ENCODE measurements around the gene ALX3. TPM values are rescaled to one million over a fixed set of nuclear protein-coding genes. Genes with fewer than 3 reads are reported as not detected.
"Not testable (repeated sequence)": the region's sequence is repeated elsewhere in the genome, so short reads cannot be mapped to it uniquely, and the experiment has no call there.

ALX3 gene
- polyA plus RNA-seq, 1 experiment: not detected

- CTCF ChIA-PET: interaction anchor here (1.7 kb wide), 1 partner anchor 72 kb away, joined by 5 read pairs; no protein-coding TSS in a partner anchor
- DNase-seq (ENCODE audit: low read depth, low spot score): no peak
- H3K9me3 ChIP-seq (ENCODE audit: control insufficient read depth, insufficient read depth, low read length): no peaks in the 10 kb centered on the region
- H3K27me3 ChIP-seq (ENCODE audit: control insufficient read depth, insufficient read depth, low read length): no peaks in the 10 kb centered on the region
- H3K27ac ChIP-seq (ENCODE audit: low read depth, low read length): no peak overlapping the region
- POLR2A ChIA-PET: no interaction called here
- no peak overlapping the region for H3K4me3 ChIP-seq (ENCODE audit: low read depth, low read length)
- TF ChIP-seq, protein P1, sequence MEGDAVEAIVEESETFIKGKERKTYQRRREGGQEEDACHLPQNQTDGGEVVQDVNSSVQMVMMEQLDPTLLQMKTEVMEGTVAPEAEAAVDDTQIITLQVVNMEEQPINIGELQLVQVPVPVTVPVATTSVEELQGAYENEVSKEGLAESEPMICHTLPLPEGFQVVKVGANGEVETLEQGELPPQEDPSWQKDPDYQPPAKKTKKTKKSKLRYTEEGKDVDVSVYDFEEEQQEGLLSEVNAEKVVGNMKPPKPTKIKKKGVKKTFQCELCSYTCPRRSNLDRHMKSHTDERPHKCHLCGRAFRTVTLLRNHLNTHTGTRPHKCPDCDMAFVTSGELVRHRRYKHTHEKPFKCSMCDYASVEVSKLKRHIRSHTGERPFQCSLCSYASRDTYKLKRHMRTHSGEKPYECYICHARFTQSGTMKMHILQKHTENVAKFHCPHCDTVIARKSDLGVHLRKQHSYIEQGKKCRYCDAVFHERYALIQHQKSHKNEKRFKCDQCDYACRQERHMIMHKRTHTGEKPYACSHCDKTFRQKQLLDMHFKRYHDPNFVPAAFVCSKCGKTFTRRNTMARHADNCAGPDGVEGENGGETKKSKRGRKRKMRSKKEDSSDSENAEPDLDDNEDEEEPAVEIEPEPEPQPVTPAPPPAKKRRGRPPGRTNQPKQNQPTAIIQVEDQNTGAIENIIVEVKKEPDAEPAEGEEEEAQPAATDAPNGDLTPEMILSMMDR (IDR thresholded peaks at IDR 0.05; ENCODE audit: low read depth, low read length): no peak
Measured at GRCh38 chr1:110033421-110033820, 37.1 kb downstream of the ALX3 start.

- TF ChIP-seq, protein P1 (IDR thresholded peaks at IDR 0.05; ENCODE audit: low read depth, low read length): no peak
- DNase-seq (ENCODE audit: low read depth, low spot score): no peak
- CTCF ChIA-PET: interaction anchor here (1.4 to 1.7 kb wide), 2 partner anchors 21 to 73 kb away, joined by 3 to 5 read pairs; no protein-coding TSS in a partner anchor
- H3K9me3 ChIP-seq (ENCODE audit: control insufficient read depth, insufficient read depth, low read length): no peaks in the 10 kb centered on the region
- no peak overlapping the region for H3K4me3 ChIP-seq (ENCODE audit: low read depth, low read length)
- H3K27ac ChIP-seq (ENCODE audit: low read depth, low read length): no peak overlapping the region
- POLR2A ChIA-PET: no interaction called here
- H3K27me3 ChIP-seq (ENCODE audit: control insufficient read depth, insufficient read depth, low read length): no peaks in the 10 kb centered on the region
Measured at GRCh38 chr1:110032327-110032726, 38.1 kb downstream of the ALX3 start.

DNA sequence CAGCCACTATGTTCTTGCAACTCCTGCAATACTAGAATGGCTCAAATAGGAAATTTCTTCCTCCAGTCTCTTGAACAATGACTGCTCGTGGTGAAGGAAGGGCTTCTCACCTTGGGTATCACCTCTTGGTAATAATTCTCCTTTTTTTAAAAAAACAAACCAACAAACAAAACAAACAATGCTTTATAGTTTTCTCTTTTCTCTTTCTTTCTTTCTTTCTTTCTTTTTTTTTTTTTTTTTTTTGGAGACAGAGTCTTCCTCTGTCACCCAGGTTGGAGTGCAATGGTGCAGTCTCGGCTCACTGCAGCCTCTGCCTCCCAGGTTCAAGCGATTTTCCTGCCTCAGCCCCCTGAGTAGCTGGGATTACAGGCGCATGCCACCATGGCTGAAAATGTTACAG, 39.8 kb downstream of the ALX3 start:
- not testable (repeated sequence) for H3K9me3 ChIP-seq (ENCODE audit: control insufficient read depth, insufficient read depth, low read length); H3K4me3 ChIP-seq (ENCODE audit: low read depth, low read length); H3K27ac ChIP-seq (ENCODE audit: low read depth, low read length); H3K27me3 ChIP-seq (ENCODE audit: control insufficient read depth, insufficient read depth, low read length); DNase-seq (ENCODE audit: low read depth, low spot score)
- POLR2A ChIA-PET: interaction anchor here (0.7 kb wide), 1 partner anchor 10 kb away, joined by 6 read pairs; no protein-coding TSS in a partner anchor
- CTCF ChIA-PET: interaction anchor here (0.7 to 2.8 kb wide), 26 partner anchors 9 to 498 kb away, joined by 3 to 54 read pairs (median 4); no protein-coding TSS in a partner anchor

GRCh38 chr1:110024613-110025012, 45.9 kb downstream of the ALX3 start:
- CTCF ChIA-PET: interaction anchor here (0.6 to 1.5 kb wide), 3 partner anchors 40 to 1123 kb away, joined by 3 to 4 read pairs (median 4); partner anchors contain the start of gene AHCYL1

GRCh38 chr1:110021285-110021684, 49.2 kb downstream of the ALX3 start:
- ChIA-PET CTCF (interaction anchor here (0.6 to 5.2 kb wide), 2 partner anchors 8 to 232 kb away, joined by 3 to 54 read pairs; no protein-coding TSS in a partner anchor), POLR2A (no interaction called here)
- H3K9me3 ChIP-seq (ENCODE audit: control insufficient read depth, insufficient read depth, low read length): no peaks in the 10 kb centered on the region

More at GRCh38 chr1:110024613-110025012, 45.9 kb downstream of the ALX3 start:
- POLR2A ChIA-PET: interaction anchor here (0.7 kb wide), 1 partner anchor 1595 kb away, joined by 4 read pairs; no protein-coding TSS in a partner anchor
- TF ChIP-seq, protein P1 (IDR thresholded peaks at IDR 0.05; ENCODE audit: low read depth, low read length): no peak
- Histone ChIP-seq H3K27ac (ENCODE audit: low read depth, low read length) (no peak overlapping the region), H3K9me3 (ENCODE audit: control insufficient read depth, insufficient read depth, low read length) (no peaks in the 10 kb centered on the region), H3K4me3 (ENCODE audit: low read depth, low read length) (no peak overlapping the region), H3K27me3 (ENCODE audit: control insufficient read depth, insufficient read depth, low read length) (no peaks in the 10 kb centered on the region)
- DNase-seq (ENCODE audit: low read depth, low spot score): no peak

More at GRCh38 chr1:110021285-110021684, 49.2 kb downstream of the ALX3 start:
- H3K4me3 ChIP-seq (ENCODE audit: low read depth, low read length): no peak overlapping the region
- no peak for DNase-seq (ENCODE audit: low read depth, low spot score)
- H3K27ac ChIP-seq (ENCODE audit: low read depth, low read length): peak overlapping the region; percentile 13
- TF ChIP-seq, protein P1 (IDR thresholded peaks at IDR 0.05; ENCODE audit: low read depth, low read length): no peak
- H3K27me3 ChIP-seq (ENCODE audit: control insufficient read depth, insufficient read depth, low read length): no peaks in the 10 kb centered on the region

Measured in AG04450 (cell line).